GM18867 (cell line): ENCODE results near the gene TTC23L.
"Not testable (repeated sequence)": the region's sequence is repeated elsewhere in the genome, so short reads cannot be mapped to it uniquely, and the experiment has no call there.

ENCODE experiments used
- ATAC-seq: cut with Tn5 transposase; IDR thresholded peaks from one replicate; pipeline ENCODE4 v1.9.1; 2021; ENCODE audit warnings: mild to moderate bottlenecking, moderate library complexity; ENCODE audit not compliant: unreplicated experiment

Gene TTC23L

GRCh38 chr5:34838785-34839714 lies at the start of gene TTC23L:
Gene TTC23L, plus strand, starts transcription at chr5:34839164. Its CDS starts 1,508 bp downstream, at chr5:34840672.
- peak; percentile 98 for ATAC-seq

DNA sequence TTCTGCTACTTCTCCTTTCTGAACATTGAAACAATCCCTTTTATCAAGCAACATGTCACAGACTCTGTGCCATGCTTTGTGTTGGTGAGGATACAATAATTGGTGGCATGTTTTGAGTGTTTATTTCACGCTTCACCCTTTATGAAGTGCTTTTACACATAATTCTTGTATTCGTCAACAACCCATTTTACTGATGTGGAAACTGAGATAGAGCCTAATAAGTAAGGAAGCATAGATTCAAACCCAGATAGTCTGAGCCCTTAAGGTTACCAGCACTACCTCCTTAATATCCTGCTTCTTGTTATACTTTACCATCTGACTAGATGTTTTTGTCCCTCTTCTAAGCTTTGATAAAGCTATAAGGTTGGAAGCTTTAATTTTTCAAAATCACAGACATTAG lies 49.3 kb upstream of the TTC23L start:
- ATAC-seq: no peak

DNA sequence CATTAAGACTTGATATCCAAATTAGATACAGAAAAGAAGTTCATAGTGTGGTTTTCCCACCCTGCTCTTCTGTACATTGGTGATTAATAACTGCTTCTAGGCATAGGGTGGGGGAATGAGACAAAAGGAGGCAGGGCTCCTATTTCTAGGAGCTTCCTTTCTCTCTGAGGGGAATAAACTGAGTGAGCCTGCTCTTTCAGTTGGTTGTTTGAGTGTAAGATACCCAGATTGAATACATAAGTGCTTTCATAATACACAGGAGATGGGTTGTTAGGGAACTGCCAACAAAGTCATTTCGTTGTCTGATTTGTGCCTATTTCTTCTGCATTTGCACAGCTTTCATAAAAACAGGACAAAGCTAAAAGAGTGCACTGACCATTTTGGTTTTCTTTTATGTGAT lies 48.9 kb upstream of the TTC23L start:
- no peak for ATAC-seq

GRCh38 chr5:34791761-34792244 lies 47.2 kb upstream of the TTC23L start:
- no peak for ATAC-seq

DNA sequence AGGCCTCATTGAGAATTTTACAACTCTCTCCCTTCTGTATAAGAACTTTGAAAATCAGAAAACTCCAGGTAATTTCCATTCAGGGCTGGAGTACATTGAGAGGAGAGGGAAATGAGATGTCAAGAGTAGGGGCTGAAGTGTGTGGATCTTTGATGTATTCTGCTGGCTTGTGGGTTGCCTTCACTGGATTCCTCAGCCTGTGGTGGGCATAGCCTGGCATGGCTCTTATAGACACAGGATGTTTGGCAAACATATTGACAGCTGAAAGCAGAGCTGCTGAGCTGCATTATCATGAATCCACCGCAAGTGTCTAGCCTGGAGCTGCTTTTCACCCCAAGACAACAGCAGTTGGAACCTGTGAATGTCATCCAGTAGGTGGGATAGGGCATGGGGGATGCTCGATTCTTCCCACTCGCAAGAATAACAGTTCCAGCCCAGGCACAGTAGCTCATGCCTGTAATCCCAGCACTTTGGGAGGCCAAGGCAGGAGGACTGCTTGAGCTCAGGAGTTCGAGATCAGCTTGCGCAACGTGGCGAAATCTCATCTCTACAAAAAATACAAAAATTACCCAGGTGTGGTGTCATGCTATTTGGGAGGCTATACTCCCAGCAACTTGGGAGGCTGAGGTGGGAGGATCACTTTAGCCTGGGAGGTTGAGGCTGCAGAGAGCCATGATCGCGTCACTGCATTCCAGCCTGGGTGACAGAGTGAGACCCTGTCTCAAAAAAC lies 36.0 kb upstream of the TTC23L start:
- no peak for ATAC-seq

- no peak for ATAC-seq
Measured at GRCh38 chr5:34803974-34804732, 34.8 kb upstream of the TTC23L start.

GRCh38 chr5:34804913-34805312 lies 34.1 kb upstream of the TTC23L start:
- ATAC-seq: no peak

DNA sequence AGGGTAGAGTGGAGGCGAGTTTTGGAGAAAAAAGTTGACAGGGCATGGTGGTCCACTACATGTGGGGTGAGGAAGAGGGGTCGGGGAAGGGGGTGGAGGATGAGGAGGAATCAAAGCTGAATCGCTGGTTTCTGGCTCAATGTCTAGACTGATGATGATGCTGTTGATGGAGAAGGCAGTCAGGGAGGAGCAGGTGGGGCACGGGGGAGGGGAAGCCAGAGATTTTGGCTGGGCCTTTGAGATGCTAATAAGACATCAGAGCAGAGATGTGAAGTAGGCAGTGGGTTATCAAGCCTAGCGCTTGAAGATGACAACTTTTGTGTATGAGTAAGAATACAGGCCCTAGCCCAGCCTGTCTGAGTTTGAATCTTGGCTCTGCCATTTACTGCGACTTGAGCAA lies 32.4 kb upstream of the TTC23L start:
- ATAC-seq: no peak

- no peak for ATAC-seq
Measured at GRCh38 chr5:34811706-34812105, 27.3 kb upstream of the TTC23L start.

- no peak for ATAC-seq
Measured at GRCh38 chr5:34813509-34813908, 25.5 kb upstream of the TTC23L start.

DNA sequence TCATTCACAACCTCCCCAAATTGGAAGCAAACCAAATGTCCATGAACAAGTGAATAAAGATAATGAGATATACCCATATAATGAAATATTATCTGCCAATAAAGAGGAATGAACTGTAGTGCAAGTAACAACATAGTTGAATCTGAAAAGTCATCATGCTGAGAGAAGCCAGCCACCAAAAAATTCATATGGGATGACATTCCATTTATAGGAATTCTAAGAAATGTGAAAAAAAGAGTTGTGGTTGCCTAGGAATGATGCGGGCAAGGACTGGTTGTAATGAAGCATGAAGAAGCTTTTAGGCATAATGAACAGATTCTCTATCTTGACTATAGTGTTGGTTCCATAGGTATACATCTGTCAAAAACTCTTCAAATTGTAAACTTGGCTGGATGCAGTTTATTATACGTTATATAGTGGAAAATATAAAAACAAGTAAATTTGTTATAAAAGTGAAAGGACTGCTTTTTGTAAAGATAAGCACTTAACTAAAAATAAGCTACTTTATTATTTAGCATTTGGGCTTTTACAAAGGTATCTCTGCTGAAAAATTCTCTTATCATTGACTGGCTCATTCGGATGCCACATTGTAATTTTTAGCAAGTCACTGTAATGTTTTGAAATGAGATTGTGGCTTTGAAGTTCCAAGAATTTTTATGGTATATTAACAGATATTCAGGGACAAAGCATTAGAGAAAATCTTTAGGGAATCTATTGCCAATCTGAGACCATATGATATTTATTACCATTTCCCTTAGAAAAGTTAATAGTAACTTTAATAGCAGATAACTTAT lies 21.2 kb upstream of the TTC23L start:
- ATAC-seq: no peak

DNA sequence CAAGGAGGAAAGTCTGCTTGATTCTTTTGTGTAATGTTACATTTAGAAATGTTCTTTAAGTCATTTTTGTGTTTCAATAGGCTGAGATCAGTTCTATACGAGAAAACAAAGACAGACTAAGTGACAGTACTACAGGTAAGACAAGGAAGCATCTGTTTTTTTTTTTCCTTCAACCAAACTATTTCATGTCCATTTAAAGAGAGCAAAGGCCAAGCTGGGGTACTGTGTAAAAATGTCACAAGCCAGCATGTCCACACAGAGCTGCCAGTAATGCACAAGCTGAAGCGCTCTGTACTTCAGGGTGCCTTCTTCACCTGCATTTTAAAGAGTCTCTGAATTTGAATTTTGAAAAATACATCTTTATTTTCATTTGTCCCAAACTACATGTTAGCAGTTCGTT lies 20.2 kb upstream of the TTC23L start:
- ATAC-seq: no peak

- ATAC-seq: no peak
Measured at GRCh38 chr5:34820593-34820992, 18.4 kb upstream of the TTC23L start.

GRCh38 chr5:34822956-34823715 lies 15.8 kb upstream of the TTC23L start:
- ATAC-seq: no peak

- ATAC-seq: no peak
Measured at GRCh38 chr5:34826347-34826746, 12.6 kb upstream of the TTC23L start.

GRCh38 chr5:34827588-34828506 lies 11.1 kb upstream of the TTC23L start:
- ATAC-seq: no peak

- not testable (repeated sequence) for ATAC-seq
Measured at GRCh38 chr5:34830827-34831226, 8.1 kb upstream of the TTC23L start.

DNA sequence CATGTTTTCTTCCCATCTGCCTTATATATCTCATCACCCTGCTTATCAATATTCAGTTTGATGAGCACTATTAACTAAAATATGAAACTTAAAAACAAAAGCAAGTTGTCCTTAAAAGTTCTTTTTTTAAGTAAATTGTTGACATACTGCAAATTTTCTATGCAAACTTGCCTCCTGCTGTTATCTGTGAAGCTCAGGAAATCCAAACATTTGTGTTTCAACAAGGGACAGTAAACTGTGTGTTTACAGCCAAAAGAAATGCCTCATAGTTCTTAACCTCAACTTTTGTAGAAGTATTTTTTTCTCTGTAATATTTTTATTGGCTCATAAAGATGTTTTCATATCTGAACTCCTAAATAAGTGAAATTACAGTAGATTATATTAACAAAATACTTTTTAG lies 7.7 kb upstream of the TTC23L start:
- no peak for ATAC-seq

GRCh38 chr5:34832568-34832967 lies 6.4 kb upstream of the TTC23L start:
- ATAC-seq: no peak
